ENCODE measurements around the gene KRT83. TPM values are rescaled to one million over a fixed set of nuclear protein-coding genes. Genes with fewer than 3 reads are reported as not detected.
"Not testable (repeated sequence)": the region's sequence is repeated elsewhere in the genome, so short reads cannot be mapped to it uniquely, and the experiment has no call there.

The KRT83 gene
- polyA plus RNA-seq, 4 donors, result not detected

DNA sequence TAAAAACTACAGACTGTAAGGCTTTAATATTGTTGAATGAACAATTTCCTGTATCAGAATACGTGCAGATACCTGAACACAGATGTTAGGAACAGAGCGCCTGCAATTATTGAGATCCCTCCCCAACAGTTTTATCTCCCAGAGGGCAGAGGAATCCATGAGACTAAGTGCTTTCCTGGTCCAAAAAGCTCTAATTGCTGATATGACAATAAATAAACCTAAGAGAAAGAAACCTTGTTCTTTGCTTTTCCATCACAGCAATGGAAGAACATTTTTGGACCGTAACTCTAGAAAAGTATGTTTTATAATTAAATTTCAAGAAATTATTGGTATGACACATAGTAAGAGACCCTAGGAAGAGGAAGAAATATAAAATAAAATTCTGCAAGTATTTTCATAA lies 13.0 kb upstream of the KRT83 start:
- no peak for DNase-seq (ENCODE audit: low read depth in 4 of 4, low spot score in 3 of 4)

DNA sequence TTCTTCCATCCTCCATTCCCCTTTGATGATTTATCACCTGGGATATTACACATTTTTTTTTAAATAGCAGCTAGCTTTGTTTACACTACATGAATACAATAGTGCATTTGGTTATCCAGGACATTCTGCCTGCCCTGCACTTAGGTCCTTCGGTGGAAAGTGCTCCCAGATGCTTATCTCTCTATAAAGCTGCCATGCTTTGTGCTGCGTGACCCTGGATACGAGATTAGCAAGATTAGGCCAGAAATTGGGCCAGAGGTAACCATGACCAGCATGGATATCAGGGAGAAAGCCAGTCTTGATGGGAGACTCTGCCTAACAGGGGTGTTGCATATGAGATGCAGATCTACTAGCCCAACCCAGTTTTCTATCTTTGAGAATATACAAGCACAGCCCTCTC lies 12.1 kb upstream of the KRT83 start:
- no peak for DNase-seq (ENCODE audit: low read depth in 4 of 4, low spot score in 3 of 4)

DNA sequence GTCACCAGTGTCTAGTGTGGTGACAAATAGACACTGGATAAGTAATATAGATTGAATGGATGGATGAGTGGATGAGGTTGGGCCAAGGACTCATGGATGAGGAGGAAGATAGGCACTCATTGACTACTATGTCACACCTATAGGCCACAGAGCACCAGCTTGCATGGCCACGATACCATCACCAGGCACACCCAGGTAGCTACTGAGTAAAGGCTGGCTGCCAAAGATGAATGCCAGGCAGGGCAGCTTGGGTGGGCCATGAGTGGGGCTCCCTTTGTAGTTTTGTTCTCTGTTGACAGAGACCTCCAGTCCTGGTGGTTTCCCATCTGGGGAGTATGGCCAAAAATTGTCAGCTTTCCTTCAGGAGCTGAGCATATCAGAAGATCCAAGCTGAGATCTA lies 11.2 kb upstream of the KRT83 start:
- no peak for DNase-seq (ENCODE audit: low read depth in 4 of 4, low spot score in 3 of 4)

DNA sequence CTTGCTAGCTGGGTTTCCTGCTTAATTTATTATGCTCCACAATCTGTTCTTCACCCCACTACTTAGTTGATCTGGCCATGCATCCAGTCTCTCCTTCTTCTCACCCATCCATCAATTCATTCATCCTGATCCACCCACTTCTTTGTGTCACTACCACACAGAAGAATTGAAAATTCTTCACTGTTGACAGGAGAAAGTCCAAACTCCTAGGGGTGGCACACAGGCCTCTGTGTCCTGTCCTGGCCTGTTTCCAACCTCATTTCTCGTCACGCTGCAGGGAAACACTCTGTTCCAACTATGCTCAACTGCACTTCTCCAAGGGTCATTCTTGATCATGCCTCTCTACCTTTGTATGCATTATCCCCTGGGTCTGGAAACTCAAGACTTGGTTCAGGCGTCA lies 10.6 kb upstream of the KRT83 start:
- DNase-seq (ENCODE audit: low read depth in 4 of 4, low spot score in 3 of 4), result no peak

DNA sequence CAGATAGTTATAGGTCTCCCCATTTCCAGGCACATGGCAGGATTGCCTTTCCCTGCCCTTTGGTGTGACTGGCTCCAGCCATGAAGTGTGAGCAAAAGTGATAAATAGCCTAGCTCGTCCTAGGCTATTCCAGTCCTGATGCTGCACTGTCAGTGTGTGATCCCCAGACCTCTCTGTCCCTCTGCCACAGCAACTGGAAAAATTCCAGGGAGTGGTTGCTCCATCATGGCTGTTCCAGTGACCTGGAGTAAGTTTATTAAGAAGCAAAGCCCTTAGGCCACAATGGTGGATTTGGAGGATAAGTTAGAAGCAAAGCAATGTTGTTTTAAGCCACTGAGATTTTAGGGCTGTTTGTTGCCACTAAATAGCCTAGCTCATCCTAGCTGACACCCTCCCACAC lies 9.8 kb upstream of the KRT83 start:
- DNase-seq (ENCODE audit: low read depth in 4 of 4, low spot score in 3 of 4), result no peak

DNA sequence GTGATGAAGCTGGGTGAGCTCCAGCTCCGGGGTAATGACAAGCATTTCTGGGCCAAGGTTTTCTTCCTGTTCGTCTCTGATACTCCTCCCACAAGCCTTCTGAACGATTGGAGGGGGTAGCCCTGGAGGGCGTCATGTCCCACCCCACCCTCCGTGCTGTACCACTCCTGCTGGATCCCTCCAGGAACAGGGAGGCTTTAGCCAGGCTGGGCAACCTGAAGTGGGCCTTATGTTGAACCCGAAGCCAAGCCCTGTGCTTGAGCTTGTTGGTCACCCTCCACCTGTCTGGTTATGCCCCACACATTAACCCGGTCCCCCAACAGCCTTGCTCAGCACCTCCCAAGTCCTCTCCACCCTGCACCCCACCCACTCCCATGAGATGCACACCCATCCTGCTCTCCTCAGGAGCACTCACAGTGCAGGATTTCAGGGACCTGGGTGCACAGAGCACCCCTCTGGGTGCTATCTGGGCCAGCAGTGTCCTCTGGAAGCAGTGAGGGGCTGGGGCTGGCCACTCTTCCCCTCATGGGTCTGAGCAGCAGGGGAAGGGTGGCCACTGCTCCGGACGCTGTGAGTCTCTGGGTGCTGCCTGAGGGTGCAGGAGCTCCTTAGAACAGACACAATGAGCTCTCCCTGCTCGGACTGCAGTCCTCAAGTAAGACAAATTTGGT lies 6.8 kb upstream of the KRT83 start:
- no peak for DNase-seq (ENCODE audit: low read depth in 4 of 4, low spot score in 3 of 4)

DNA sequence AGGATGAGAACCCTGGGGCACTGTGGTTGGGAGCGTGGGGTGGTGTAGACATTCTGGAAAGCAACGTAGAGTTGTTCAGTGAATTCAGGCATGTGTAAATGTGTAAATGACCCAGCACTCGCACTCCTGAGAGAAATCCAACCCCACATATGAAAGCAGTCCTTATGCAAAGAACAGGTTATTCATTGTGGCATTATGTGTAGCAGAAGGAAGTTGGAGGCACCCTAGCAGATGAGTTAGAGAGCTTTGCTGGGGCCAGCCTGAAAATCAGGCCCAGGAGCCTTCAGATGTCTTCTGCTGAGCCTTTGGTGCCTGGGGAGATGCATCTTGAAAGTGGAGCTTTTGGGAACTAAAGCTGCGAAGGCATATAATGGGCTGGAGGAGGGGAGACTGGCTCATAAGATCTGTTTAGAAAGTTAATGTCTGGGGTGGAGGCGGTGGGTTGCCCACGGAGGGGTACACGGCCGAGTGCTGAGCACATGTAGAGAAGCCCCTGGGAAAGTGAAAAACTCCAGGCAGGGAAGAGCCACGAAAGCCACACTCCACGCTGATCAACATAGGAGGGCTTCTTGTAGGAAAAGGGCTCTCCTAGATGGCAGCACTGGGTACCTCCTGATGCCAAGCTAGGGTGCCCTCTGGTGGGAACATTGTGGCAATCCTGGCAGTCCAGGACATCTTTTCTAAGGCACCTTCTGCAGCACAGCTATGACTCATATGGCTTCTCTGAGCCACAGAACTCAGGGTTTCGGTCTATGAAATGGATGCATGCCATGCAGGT lies 6.0 kb upstream of the KRT83 start:
- DNase-seq (ENCODE audit: low read depth in 4 of 4, low spot score in 3 of 4), result peak; percentile 45 to 66 (median 51)

DNA sequence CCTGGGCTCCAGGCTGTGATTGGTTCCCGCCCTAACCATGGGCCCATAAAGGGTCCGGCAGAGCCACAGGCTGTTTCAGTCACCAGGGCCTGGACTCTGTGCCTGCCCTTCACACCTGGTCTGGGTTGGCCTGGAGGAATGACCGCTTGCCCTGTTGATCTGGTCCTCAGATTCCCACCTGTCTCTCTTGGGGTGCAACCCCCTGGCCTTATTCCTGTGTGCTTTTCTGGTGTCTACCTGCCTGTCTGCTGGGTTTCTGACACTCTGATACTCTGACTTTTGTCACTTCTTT lies 2.9 kb upstream of the KRT83 start:
- DNase-seq (ENCODE audit: low read depth in 4 of 4, low spot score in 3 of 4), result no peak

DNA sequence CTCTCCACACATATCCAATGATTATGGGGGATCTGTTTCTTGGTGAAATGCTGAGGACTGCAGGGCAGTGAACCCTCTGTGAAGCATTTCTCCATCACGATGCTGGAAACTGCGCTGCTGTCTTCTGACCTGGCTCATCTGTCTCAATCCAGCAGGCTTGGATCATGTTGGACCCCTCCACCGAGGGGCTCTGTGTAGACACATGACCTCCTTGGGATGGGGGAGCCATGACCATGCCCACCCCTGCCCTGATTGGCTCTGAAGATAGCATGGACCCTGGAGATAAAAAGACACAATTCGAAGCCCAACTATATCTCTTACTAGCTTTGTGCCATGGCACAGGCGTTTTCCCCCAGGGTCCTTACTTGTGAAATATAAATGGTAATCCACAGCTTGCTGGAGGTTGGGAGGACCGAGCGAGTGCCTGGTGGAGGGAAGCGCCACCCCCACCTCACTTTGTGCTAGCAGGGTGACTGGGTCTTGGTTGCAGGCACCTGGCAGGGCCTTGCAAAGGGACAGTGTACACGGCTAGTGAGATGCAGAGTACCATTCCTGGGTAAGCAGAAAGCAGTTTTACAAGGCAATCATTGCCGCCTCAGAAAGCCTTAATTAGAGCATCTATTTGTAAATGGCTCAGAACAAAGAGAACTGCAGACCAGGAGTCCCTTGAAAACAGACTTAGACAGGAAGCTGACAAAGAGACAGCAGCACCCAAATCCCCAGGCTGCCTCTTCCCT lies 2.4 kb upstream of the KRT83 start:
- DNase-seq (ENCODE audit: low read depth in 4 of 4, low spot score in 3 of 4), result no peak

DNA sequence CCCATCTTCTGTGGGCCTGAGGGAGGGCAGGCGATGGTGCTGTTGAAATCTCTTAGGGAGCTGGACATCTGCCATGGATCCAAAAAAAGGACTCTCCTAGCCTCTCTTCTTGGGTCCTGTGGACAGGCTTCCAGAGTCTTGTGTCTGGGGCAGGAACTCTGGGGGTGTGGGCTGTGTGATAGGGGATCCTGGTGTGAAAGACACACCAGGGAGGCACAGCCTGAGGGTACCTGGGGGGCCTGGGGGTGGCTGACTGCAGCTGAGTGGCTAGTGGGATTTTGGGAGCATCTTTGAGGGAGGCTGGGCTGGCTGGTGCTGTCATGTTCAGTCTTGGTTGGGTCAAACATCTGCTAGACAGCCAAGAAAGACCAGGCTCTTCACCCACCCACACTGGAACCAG lies 1.8 kb upstream of the KRT83 start:
- no peak for DNase-seq (ENCODE audit: low read depth in 4 of 4, low spot score in 3 of 4)

DNA sequence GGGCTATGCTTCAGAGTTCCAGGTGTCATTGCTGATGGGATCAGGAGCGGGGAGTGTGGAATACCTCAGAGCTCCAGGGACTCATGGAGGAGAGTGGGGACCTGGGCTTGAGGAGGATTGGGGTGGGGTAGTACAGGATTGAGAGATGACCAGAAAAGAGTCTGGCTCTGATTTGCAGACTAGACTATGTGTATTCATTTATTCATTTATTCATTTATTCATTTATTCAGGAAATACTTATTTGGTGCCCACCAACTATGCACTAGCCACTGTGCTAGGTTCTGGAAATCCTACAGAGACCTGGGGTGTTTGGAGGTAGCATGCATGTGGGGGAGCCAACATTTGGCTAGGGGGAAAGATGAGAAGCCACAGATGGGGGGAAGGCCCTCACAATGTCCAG lies 871 bp upstream of the KRT83 start:
- DNase-seq (ENCODE audit: low read depth in 4 of 4, low spot score in 3 of 4), result no peak

DNA sequence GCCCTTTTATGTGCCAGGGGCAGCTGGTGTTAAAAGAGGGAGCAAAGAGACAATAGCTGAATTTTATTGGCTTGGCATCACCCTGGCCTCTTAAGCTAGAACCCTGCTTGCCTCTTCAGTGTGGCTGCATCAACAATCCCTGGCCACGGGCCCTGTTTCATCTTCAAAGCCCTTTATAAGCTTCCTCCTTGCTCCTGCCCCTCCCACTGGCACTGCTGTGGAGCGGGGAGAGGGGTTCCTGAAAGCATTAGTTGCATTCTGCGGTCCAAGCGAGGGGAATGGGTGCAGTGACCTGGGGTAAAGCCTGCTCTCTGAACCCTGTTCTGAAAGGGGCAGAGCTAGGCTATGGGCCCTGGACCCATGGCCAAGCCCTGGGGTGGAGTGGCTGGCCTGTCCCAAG lies 220 bp upstream of the KRT83 start:
- no peak for DNase-seq (ENCODE audit: low read depth in 4 of 4, low spot score in 3 of 4)

DNA sequence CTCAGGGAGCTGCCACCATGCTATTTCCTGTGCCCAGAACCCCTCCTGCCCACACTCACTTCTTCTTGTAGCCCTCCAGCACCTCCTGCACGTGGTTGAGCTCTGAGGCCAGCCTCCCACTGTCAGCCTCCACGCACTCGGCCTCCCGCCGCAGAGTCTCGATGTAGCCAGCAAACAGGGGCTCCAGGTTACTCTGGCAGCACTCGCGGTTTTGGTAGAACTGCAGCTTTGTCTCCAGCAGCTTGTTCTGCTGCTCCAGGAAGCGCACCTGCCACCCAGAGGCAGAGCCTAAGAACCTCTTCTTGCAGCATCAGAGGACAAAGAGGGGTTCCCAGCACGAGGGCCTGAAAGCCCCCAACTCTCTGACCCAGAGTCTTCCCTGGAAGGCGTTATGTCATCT lies 2.1 kb downstream of the KRT83 start:
- no peak for DNase-seq (ENCODE audit: low read depth in 4 of 4, low spot score in 3 of 4)

DNA sequence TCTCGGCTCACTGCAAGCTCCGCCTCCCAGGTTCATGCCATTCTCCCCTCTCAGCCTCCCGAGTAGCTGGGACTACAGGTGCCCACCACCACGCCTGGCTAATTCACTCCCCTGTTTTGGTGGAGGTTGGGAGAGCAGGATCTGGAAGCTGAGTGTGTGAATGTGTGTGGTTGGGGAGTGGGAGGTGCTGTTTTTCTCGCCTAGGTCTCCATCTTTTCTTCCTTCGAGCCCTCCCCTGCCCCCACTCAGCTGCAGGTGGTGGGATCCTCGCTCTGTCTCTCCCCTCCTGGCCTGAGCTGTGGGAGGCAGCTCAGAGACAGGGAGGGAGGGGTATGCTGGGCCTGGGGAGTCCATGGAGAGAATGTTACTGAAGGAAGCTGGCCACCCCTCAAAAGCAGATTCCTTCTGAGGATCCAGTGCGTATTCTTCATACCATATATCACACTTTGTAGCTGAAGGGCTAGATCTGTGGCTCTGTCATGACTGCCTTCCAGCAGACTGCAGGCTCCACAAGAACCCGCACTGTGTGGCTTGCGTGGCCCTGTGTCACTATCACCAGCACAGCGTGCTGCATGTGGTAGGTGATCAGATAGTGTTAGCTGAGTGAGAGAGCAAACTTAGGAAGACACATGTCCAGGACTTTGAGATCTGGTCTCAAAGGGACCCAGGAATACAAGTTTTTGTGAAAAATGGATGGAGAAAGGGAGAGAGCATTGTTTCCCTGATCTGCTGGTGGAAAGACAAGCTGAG lies 2.8 kb downstream of the KRT83 start:
- no peak for DNase-seq (ENCODE audit: low read depth in 4 of 4, low spot score in 3 of 4)

DNA sequence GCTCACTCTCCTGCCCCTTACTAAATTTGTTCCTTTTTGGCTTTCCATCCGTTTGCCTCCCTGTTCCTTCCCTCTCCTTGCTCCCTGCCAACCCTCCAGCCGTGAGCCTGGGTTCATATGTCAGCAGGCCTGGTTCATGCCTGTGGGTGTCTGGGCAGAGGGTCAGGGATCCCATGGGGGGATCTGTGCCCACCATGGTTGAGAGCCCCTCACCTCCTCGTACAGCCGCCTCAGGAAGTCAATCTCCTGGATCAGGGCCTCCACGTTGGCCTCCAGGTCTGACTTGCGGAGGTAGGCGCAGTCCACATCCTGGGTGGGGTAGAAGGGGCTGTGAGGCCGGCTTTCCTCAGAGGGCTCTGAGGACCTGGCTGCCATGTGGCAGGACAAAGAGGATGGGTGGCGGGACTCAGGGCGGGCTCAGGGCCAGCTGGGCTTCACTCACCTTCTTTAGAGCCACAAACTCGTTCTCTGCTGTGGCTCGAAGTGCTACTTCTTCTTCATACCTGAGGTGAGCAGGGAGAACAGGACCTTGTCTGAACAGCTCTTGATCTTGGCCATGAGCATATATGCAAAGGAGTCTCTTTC lies 3.6 kb downstream of the KRT83 start:
- no peak for DNase-seq (ENCODE audit: low read depth in 4 of 4, low spot score in 3 of 4)

DNA sequence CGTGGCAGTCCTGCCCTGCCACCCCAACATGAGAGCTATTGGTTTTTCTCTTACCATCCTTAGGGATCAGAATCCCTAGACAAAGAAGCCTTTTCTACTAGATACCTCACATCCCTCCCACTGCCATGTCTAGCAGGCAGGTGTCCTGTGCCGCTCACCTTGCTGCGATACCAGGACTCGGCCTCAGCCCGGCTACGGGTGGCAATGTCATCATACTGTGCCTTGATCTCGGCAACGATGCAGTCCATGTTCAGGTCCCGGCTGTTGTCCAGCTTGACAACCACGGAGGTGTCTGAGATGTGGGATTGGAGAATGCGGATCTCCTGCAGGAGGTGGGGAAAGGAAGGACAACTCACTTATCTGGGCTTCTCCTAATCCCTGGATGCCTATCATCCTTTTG lies 4.5 kb downstream of the KRT83 start:
- no peak for DNase-seq (ENCODE audit: low read depth in 4 of 4, low spot score in 3 of 4)

DNA sequence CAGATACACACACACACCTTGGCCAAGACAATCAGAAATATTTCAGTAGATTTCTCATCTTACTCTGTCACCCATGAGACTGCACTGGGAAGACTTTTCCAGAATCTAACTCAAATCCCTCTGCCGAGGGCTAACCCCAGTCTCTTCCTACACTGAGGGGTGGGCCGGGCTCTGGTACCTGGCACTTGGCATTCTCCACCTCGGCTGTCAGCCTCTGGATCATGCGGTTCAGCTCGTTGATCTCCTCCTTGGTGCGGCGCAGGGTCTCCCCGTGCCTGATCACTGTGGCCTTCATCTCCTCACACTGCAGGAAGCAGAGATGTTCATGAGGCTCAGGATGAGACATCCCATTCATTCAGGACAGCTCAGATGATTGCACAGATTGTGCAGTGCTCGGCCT lies 4.9 kb downstream of the KRT83 start:
- DNase-seq (ENCODE audit: low read depth in 4 of 4, low spot score in 3 of 4), result no peak

DNA sequence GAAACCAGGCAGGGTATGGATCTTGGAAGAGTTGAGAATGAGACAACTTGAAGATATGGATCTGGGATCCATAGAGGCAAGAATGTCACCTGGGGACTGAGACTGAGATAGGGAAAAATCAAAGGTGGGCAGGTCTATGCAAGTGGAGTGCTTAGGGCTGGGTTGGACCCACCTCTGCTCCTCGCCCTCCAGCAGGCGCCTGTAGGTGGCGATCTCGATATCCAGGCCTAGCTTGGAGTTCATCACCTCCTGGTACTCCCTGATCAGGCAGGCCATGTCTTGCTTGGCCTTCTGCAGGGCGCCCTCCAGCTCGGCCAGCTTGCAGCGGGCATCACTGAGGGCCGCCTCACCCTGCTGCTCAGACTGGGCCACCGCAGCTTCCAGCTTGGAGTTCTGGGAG lies 5.5 kb downstream of the KRT83 start:
- DNase-seq (ENCODE audit: low read depth in 4 of 4, low spot score in 3 of 4), result not testable (repeated sequence)

DNA sequence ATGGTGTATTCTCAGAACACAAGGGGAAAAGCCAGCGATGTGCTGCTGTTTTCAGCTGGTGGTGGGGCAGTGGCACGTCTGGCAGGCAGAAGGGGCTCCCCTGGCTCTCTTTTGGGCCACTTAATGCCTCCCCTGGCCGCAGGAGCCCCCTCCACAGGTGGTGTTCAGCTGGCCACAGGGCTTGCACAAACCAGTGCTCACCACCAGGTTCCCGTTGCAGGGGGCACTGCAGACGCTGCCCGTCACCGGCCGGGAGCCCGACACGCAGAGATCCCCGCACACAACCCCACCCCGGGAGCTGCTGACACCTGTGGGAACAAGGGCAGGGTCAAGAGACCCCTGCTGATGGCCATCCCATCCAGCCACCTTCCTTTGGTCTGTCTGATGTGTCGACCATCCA lies 6.7 kb downstream of the KRT83 start:
- DNase-seq (ENCODE audit: low read depth in 4 of 4, low spot score in 3 of 4), result no peak

DNA sequence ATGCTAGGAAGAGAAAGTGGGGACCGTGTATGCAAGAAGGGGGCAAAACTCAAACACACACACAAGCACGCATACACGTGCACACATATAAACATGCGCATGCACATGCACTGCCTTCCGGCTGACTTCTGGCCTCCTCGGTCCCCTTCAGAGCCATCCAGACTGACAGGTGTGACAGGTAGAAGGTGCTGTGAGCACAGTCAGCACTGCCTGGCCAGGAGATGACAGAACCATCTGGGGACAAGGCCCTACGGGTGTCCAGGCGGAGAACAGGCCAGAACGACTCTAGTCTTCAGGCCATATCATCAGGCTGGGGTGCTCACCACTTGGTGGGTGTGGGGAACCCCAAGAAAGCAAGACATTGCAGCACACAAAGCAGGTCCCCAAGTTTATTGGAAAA lies 7.3 kb downstream of the KRT83 start:
- DNase-seq (ENCODE audit: low read depth in 4 of 4, low spot score in 3 of 4), result no peak

DNA sequence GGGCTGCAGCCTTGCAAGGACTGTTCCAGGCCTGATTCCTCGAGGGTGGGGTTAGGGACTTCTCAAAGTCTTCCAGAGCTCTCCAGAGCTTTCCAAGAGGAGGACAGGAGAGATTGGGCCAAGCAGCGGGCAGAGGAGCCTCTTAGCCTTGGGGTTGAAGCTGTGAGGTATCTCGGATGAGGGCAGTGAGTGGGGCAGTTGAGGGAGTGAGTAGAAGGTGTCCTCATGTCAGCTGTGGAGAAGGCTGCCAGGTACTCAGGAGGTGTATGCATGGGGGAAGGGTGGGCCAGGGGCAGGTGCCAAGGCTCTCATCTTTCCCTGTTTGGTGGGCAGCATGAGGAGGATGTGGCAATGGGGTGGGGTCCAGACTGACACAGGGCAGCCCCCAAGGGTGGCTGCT lies 7.7 kb downstream of the KRT83 start:
- DNase-seq (ENCODE audit: low read depth in 4 of 4, low spot score in 3 of 4), result no peak
